Neural cell (in vitro differentiated cells): ENCODE data around the gene RASAL2. TPM values are rescaled to one million over a fixed set of nuclear protein-coding genes. Genes with fewer than 3 reads are reported as not detected.

ENCODE experiments used
- H2AFZ ChIP-seq: fragments of 200-600, 300-800 bp; sonication (generic), shearing (Covaris generic); 2 replicates; pipeline ENCODE4 v1.6.0; 2014; ENCODE audit warnings: low read depth, mild to moderate bottlenecking, antibody characterized with exemption, low read length, moderate library complexity
- H3F3A ChIP-seq: fragments of 200-600 bp; shearing (Covaris generic); 2 replicates; pipeline ENCODE4 v1.6.1; 2016; ENCODE audit warnings: mild to moderate bottlenecking, moderate library complexity, mixed read lengths, antibody characterized with exemption, low read length; ENCODE audit not compliant: insufficient read depth, poor library complexity, severe bottlenecking
- H3K27ac ChIP-seq: fragments of 200-600, 300-800 bp; sonication (generic), shearing (Covaris generic); 2 replicates; pipeline ENCODE4 v1.5.1; 2014; ENCODE audit warnings: mild to moderate bottlenecking, low read length, moderate library complexity
- H3K27me3 ChIP-seq: fragments of 300-800, 200-600 bp; sonication (generic), shearing (Covaris generic); 2 replicates; pipeline ENCODE4 v1.6.0; 2014; ENCODE audit warnings: mild to moderate bottlenecking, low read depth, low read length, moderate library complexity; ENCODE audit not compliant: insufficient read depth
- H3K36me3 ChIP-seq: fragments of 300-800, 200-600 bp; sonication (generic), shearing (Covaris generic); 2 replicates; pipeline ENCODE4 v1.5.1; 2014; ENCODE audit warnings: mild to moderate bottlenecking, antibody characterized with exemption, low read length, moderate library complexity; ENCODE audit not compliant: insufficient read depth
- H3K4me2 ChIP-seq: fragments of 300-800, 200-600 bp; sonication (generic), shearing (Covaris generic); 2 replicates; pipeline ENCODE4 v1.6.0; 2014; ENCODE audit warnings: mild to moderate bottlenecking, low read length
- H3K4me3 ChIP-seq: fragments of 300-800, 200-600 bp; sonication (generic), shearing (Covaris generic); 2 replicates; pipeline ENCODE4 v1.5.1; 2014; ENCODE audit warnings: mild to moderate bottlenecking, low read length, moderate library complexity
- H3K79me2 ChIP-seq: fragments of 200-600 bp; shearing (Covaris generic); replicated peaks from 2 replicates; pipeline ENCODE4 v1.6.0; 2014; ENCODE audit warnings: mild to moderate bottlenecking, low read length, moderate library complexity; ENCODE audit not compliant: insufficient read depth
- H3K9ac ChIP-seq: fragments of 300-800, 200-600 bp; sonication (generic), shearing (Covaris generic); 2 replicates; pipeline ENCODE4 v1.6.1; 2016; ENCODE audit warnings: mild to moderate bottlenecking, low read length, mixed read lengths
- H3K9me2 ChIP-seq: fragments of 200-600 bp; shearing (Covaris generic); 2 replicates; pipeline ENCODE4 v1.6.1; 2016; ENCODE audit warnings: mild to moderate bottlenecking, low read length, mixed read lengths; ENCODE audit not compliant: insufficient read depth
- H3K9me3 ChIP-seq: fragments of 200-600, 300-800 bp; sonication (generic), shearing (Covaris generic); 2 replicates; pipeline ENCODE4 v1.6.1; 2016; ENCODE audit warnings: mild to moderate bottlenecking, mixed run types, low read length, moderate library complexity, mixed read lengths
- H4K20me1 ChIP-seq: fragments of 200-600 bp; shearing (Covaris generic); 2 replicates; pipeline ENCODE4 v1.6.1; 2016; ENCODE audit warnings: mild to moderate bottlenecking, mixed run types; ENCODE audit not compliant: insufficient read depth
- CTCF ChIP-seq: fragments of 450-650 bp; IDR thresholded peaks from 2 replicates; pipeline ENCODE4 v1.5.1; 2014; ENCODE audit warnings: antibody characterized with exemption, mild to moderate bottlenecking, moderate library complexity; ENCODE audit not compliant: poor library complexity, severe bottlenecking
- EP300 ChIP-seq: fragments of 450-650 bp; conservative IDR thresholded peaks from 2 replicates; pipeline ENCODE4 v1.6.1; 2014; ENCODE audit warnings: antibody characterized with exemption, mild to moderate bottlenecking, moderate library complexity; ENCODE audit not compliant: poor library complexity, severe bottlenecking
- EZH2 ChIP-seq: fragments of 200-600, 300-800 bp; shearing (Covaris generic), sonication (generic); IDR thresholded peaks from 2 replicates; pipeline ENCODE4 v1.6.1; 2014; ENCODE audit warnings: antibody characterized with exemption, low read length, borderline replicate concordance, mild to moderate bottlenecking; ENCODE audit not compliant: insufficient read depth, poor library complexity, severe bottlenecking
- MXI1 ChIP-seq: fragments of 450-650 bp; conservative IDR thresholded peaks from 2 replicates; pipeline ENCODE4 v1.6.1; 2014; ENCODE audit warnings: antibody characterized with exemption, mild to moderate bottlenecking; ENCODE audit not compliant: poor library complexity, severe bottlenecking
- POLR2AphosphoS5 ChIP-seq: IDR thresholded peaks from 2 replicates; pipeline ENCODE4 v1.6.1; 2012
- RAD21 ChIP-seq: fragments of 450-650 bp; conservative IDR thresholded peaks from 2 replicates; pipeline ENCODE4 v1.6.1; 2014; ENCODE audit warnings: antibody characterized with exemption, mild to moderate bottlenecking, moderate library complexity
- REST ChIP-seq: IDR thresholded peaks from 2 replicates; pipeline ENCODE4 v1.6.1; 2012; ENCODE audit warnings: borderline replicate concordance
- SMC3 ChIP-seq: fragments of 450-650 bp; conservative IDR thresholded peaks from 2 replicates; pipeline ENCODE4 v1.6.1; 2014; ENCODE audit warnings: antibody characterized with exemption, mild to moderate bottlenecking, moderate library complexity; ENCODE audit not compliant: poor library complexity
- TAF1 ChIP-seq: IDR thresholded peaks from 2 replicates; pipeline ENCODE4 v1.6.1; 2012; ENCODE audit warnings: low read depth
- polyA plus RNA-seq: library from polyadenylated mRNA; depleted of rRNA; stranded (reverse); fragments of >200 nt; gene quantifications from 2 replicates; pipeline ENCODE4 v1.2.3, GENCODE V29; 2014

The RASAL2 gene
- polyA plus RNA-seq, 1 donor from 2014 or later = 73.3 TPM

- TF ChIP-seq EP300 (no peak), REST (no peak), POLR2AphosphoS5 (no peak), MXI1 (no peak), EZH2 (no peak), CTCF (no peak), SMC3 (no peak), RAD21 (no peak), TAF1 (no peak)
- H4K20me1 ChIP-seq = no peaks in the 10 kb centered on the region
- H3K79me2 ChIP-seq = peaks cover 4% of the 10 kb centered on the region
- H3K4me3 ChIP-seq = no peak overlapping the region
- no peak overlapping the region for H2AFZ ChIP-seq
- no peak overlapping the region for H3K4me2 ChIP-seq
- no peak overlapping the region for H3K9ac ChIP-seq
- H3K27me3 ChIP-seq = no peaks in the 10 kb centered on the region
- H3F3A ChIP-seq = peaks cover 2% of the 10 kb centered on the region
- H3K27ac ChIP-seq = no peak overlapping the region
- H3K9me3 ChIP-seq = no peaks in the 10 kb centered on the region
- no peaks in the 10 kb centered on the region for H3K36me3 ChIP-seq
- H3K9me2 ChIP-seq = no peaks in the 10 kb centered on the region
Observed at GRCh38 chr1:178284058-178284457, 190.2 kb downstream of the RASAL2 start.

GRCh38 chr1:178291166-178291565, 197.3 kb downstream of the RASAL2 start:
- no peaks in the 10 kb centered on the region for H3F3A ChIP-seq
- H3K4me2 ChIP-seq = no peak overlapping the region
- H3K36me3 ChIP-seq = no peaks in the 10 kb centered on the region
- H2AFZ ChIP-seq = no peak overlapping the region
- H3K9me2 ChIP-seq = no peaks in the 10 kb centered on the region
- no peak overlapping the region for H3K27ac ChIP-seq
- H3K9me3 ChIP-seq = no peaks in the 10 kb centered on the region
- H3K9ac ChIP-seq = no peak overlapping the region
- no peaks in the 10 kb centered on the region for H3K79me2 ChIP-seq
- no peaks in the 10 kb centered on the region for H3K27me3 ChIP-seq
- H3K4me3 ChIP-seq = no peak overlapping the region
- H4K20me1 ChIP-seq = no peaks in the 10 kb centered on the region
- TF ChIP-seq EP300 = no peak
- TF ChIP-seq SMC3 = no peak
- TF ChIP-seq POLR2AphosphoS5 = no peak
- TF ChIP-seq MXI1 = no peak
- no peak for TF ChIP-seq RAD21
- TF ChIP-seq TAF1 = no peak
- TF ChIP-seq CTCF = no peak
- no peak for TF ChIP-seq EZH2
- no peak for TF ChIP-seq REST
